HCT116 (cell line): ENCODE results near the gene ADAR. TPM values are rescaled to one million over a fixed set of nuclear protein-coding genes. Genes with fewer than 3 reads are reported as not detected.

Experiments used
- ATAC-seq: fragments of 200-7000 bp; cut with Tn5 transposase; 2 replicates; pipeline ENCODE4 v1.9.1; 2020; ENCODE audit warnings: mild to moderate bottlenecking, moderate library complexity
- BruUV-seq: library from RNA; stranded (reverse); fragments of 400-500 nt; replicated peaks from 2 replicates; lab custom pipeline; 2021; lab: Mats Ljungman, UMichigan
- CTCF ChIA-PET: fragments of 300-600 bp; sonication (Branson Sonifier 250); formaldehyde crosslinking; loops from one replicate; lab custom pipeline; 2021; ENCODE audit warnings: antibody characterized with exemption; lab: Charles Lee
- POLR2A ChIA-PET: fragments of 300-600, 350-600 bp; sonication (Branson Sonifier 250); formaldehyde crosslinking; loops from one replicate; lab custom pipeline; 2021; ENCODE audit warnings: antibody characterized with exemption; lab: Charles Lee
- RAD21 ChIA-PET, 2 experiments: fragments of 300-600 bp; sonication (Branson Sonifier 250); formaldehyde crosslinking; loops; one replicate each; lab custom pipeline; 2023; ENCODE audit warnings: low total read pairs in 2 of 2; ENCODE audit not compliant: uncharacterized antibody in 2 of 2, unreplicated experiment in 2 of 2, low non-redundant PET in 1 of 2; lab: Charles Lee
- DNase-seq: peaks from one replicate; pipeline ENCODE4 v3.0.0-alpha.2; 2010; ENCODE audit warnings: low read depth, low spot score
- H2AFZ ChIP-seq: fragments of 200-600 bp; shearing (Covaris generic), sonication (generic); 2 replicates; pipeline ENCODE4 v1.6.1; 2017; ENCODE audit warnings: low read depth, mixed run types, mixed read lengths, antibody characterized with exemption, low read length; ENCODE audit not compliant: poor library complexity, severe bottlenecking
- H3K27ac ChIP-seq: 2 replicates; pipeline ENCODE4 v1.5.1; 2012; ENCODE audit warnings: low read depth, low read length
- H3K27me3 ChIP-seq: fragments of 200-600 bp; sonication (generic); 2 replicates; pipeline ENCODE4 v1.6.1; 2016; ENCODE audit warnings: mixed run types, low read length, mixed read lengths; ENCODE audit not compliant: insufficient read depth
- H3K36me3 ChIP-seq, 2 experiments: fragments of 200-500 bp in 1 of 2; fragments of 200-600 bp in 1 of 2; sonication (Bioruptor generic) in 1 of 2; sonication (generic) in 1 of 2; 2 replicates each; pipeline versions ENCODE4 v1.5.1 to v1.6.1; 2014 to 2016; ENCODE audit warnings: low read length in 2 of 2, inconsistent platforms in 1 of 2, mixed read lengths in 1 of 2, mixed run types in 1 of 2; ENCODE audit not compliant: insufficient read depth in 2 of 2, control insufficient read depth in 1 of 2
- H3K4me1 ChIP-seq, 2 experiments: fragments of 200-600 bp in 1 of 2; sonication (generic) in 1 of 2; 2 replicates each; pipeline versions ENCODE4 v1.5.1 to v1.6.1; 2012 to 2017; ENCODE audit warnings: low read length in 2 of 2, inconsistent platforms in 1 of 2, mild to moderate bottlenecking in 1 of 2, mixed read lengths in 1 of 2, mixed run types in 1 of 2, moderate library complexity in 1 of 2; ENCODE audit not compliant: insufficient read depth in 2 of 2, control insufficient read depth in 1 of 2
- H3K4me2 ChIP-seq: fragments of 200-600 bp; sonication (generic); 2 replicates; pipeline ENCODE4 v1.6.1; 2017; ENCODE audit warnings: mixed run types, low read length, mixed read lengths
- H3K4me3 ChIP-seq, 2 experiments: fragments of 200-600 bp in 1 of 2; sonication (generic) in 1 of 2; replicated peaks in 1 of 2; 2 replicates each; pipeline ENCODE4 v1.5.1; 2011 to 2016; ENCODE audit warnings: low read length in 2 of 2, control low read depth in 1 of 2, low read depth in 1 of 2, mild to moderate bottlenecking in 1 of 2, mixed read lengths in 1 of 2, mixed run types in 1 of 2
- H3K79me2 ChIP-seq: fragments of 200-600 bp; sonication (generic); 2 replicates; pipeline ENCODE4 v1.6.1; 2017; ENCODE audit warnings: mild to moderate bottlenecking, mixed run types, low read length, moderate library complexity, mixed read lengths; ENCODE audit not compliant: insufficient read depth
- H3K9ac ChIP-seq: fragments of 200-600 bp; sonication (generic); 2 replicates; pipeline ENCODE4 v1.6.1; 2016; ENCODE audit warnings: low read length, mixed read lengths
- H3K9me2 ChIP-seq: fragments of 200-600 bp; sonication (generic), shearing (Covaris generic); 2 replicates; pipeline ENCODE4 v1.6.1; 2017; ENCODE audit warnings: mixed run types, mild to moderate bottlenecking, moderate library complexity; ENCODE audit not compliant: insufficient read depth
- H3K9me3 ChIP-seq, 2 experiments: fragments of 200-500 bp in 1 of 2; fragments of 200-600 bp in 1 of 2; sonication (Bioruptor generic) in 1 of 2; sonication (generic) in 1 of 2; 2 replicates each; pipeline ENCODE4 v1.6.1; 2014 to 2017; ENCODE audit warnings: low read length in 2 of 2, mixed read lengths in 2 of 2, inconsistent platforms in 1 of 2, low read depth in 1 of 2, mild to moderate bottlenecking in 1 of 2, mixed run types in 1 of 2, moderate library complexity in 1 of 2; ENCODE audit not compliant: control insufficient read depth in 1 of 2, insufficient read depth in 1 of 2
- H4K20me1 ChIP-seq: fragments of 200-600 bp; sonication (generic), shearing (Covaris generic); 2 replicates; pipeline ENCODE4 v1.6.1; 2017; ENCODE audit warnings: mixed run types, mild to moderate bottlenecking, moderate library complexity; ENCODE audit not compliant: insufficient read depth
- ATF3 ChIP-seq: IDR thresholded peaks from 2 replicates; pipeline ENCODE4 v1.6.1; 2012
- EGR1 ChIP-seq: IDR thresholded peaks from 2 replicates; pipeline ENCODE4 v1.6.1; 2012; ENCODE audit warnings: low read depth
- EZH2 ChIP-seq: fragments of 200-600 bp; sonication (generic); IDR thresholded peaks from 2 replicates; pipeline ENCODE4 v1.6.1; 2017; ENCODE audit warnings: antibody characterized with exemption, mixed run types
- MAX ChIP-seq: IDR thresholded peaks from 2 replicates; pipeline ENCODE4 v1.6.1; 2012
- RAD21 ChIP-seq: IDR thresholded peaks from 2 replicates; pipeline ENCODE4 v1.6.1; 2012; ENCODE audit warnings: low read depth, mild to moderate bottlenecking
- SP1 ChIP-seq: IDR thresholded peaks from 2 replicates; pipeline ENCODE4 v1.6.1; 2012; ENCODE audit warnings: low read depth
- YY1 ChIP-seq: IDR thresholded peaks from 2 replicates; pipeline ENCODE4 v1.6.1; 2011; ENCODE audit warnings: low read length, low read depth, moderate library complexity, mild to moderate bottlenecking; ENCODE audit not compliant: insufficient replicate concordance; ENCODE audit errors: extremely low read depth
- ZBTB33 ChIP-seq: IDR thresholded peaks from 2 replicates; pipeline ENCODE4 v1.6.1; 2011; ENCODE audit warnings: mild to moderate bottlenecking, low read length, moderate library complexity; ENCODE audit not compliant: insufficient replicate concordance; ENCODE audit errors: extremely low read depth
- intact Hi-C: fragments of 100-400 bp; cut with micrococcal nuclease; formaldehyde crosslinking; loops from 2 replicates; pipeline ENCODE4 v1.10.0; 2022
- total RNA-seq: library from RNA; stranded (reverse); gene quantifications from one replicate; pipeline ENCODE4 v1.2.1, GENCODE V29; 2021; ENCODE audit not compliant: unreplicated experiment

Gene ADAR
- total RNA-seq, 1 experiment from 2014 or later, result 169 TPM

- no peak overlapping the region for H2AFZ ChIP-seq
- TF ChIP-seq YY1, result no peak
- TF ChIP-seq ATF3, result no peak
- TF ChIP-seq SP1, result no peak
- TF ChIP-seq MAX, result no peak
- no peak for TF ChIP-seq ZBTB33
- TF ChIP-seq EZH2, result no peak
- TF ChIP-seq EGR1, result no peak
- TF ChIP-seq RAD21, result no peak
- ATAC-seq (no peak), DNase-seq (no peak)
- no peaks in the 10 kb centered on the region for H3K27me3 ChIP-seq
- H3K4me2 ChIP-seq, result no peak overlapping the region
- RAD21 ChIA-PET, result no interaction called here
- peaks cover 45 to 54% of the 10 kb centered on the region in 2 experiments; a peak in 3 of 4 replicates for H3K36me3 ChIP-seq
- H3K4me3 ChIP-seq, result no peak overlapping the region
- no TSS peak for BruUV-seq
- POLR2A ChIA-PET, result no interaction called here
- peaks cover 4% of the 10 kb centered on the region; the same call in 1 of the 2 replicates for H4K20me1 ChIP-seq
- peaks cover 62% of the 10 kb centered on the region for H3K79me2 ChIP-seq
- H3K27ac ChIP-seq, result no peak overlapping the region
- no peak overlapping the region for H3K9ac ChIP-seq
- no peaks in the 10 kb centered on the region for H3K4me1 ChIP-seq
- H3K9me3 ChIP-seq, result no peaks in the 10 kb centered on the region
- no peaks in the 10 kb centered on the region for H3K9me2 ChIP-seq
- CTCF ChIA-PET, result interaction anchor here (1.1 kb wide), 1 partner anchor 40 kb away, joined by 4 read pairs; no protein-coding TSS in a partner anchor
- intact Hi-C loops, result no loop called here
These were observed 8.3 kb downstream of the ADAR start for GRCh38 chr1:154599658-154600057.
